ENCODE measurements around the gene CRIP2. TPM values are rescaled to one million over a fixed set of nuclear protein-coding genes. Genes with fewer than 3 reads are reported as not detected.
A peak's percentile ranks its signal among the peaks of the same experiment; 100 is the strongest.

Gene CRIP2
- total and polyA plus RNA-seq, 2 experiments from 2014 or later = 3.4 to 9.6 TPM

- TF ChIP-seq ZNF462 (CRISPR knock-in tag; IDR thresholded peaks at IDR 0.05) = no peak
- TF ChIP-seq ZNF114 (CRISPR knock-in tag; IDR thresholded peaks at IDR 0.05) = no peak
These were observed 42.0 kb upstream of the CRIP2 start (continued) for GRCh38 chr14:105432657-105433056.

- no peak for DNase-seq (ENCODE audit: low spot score)
- Histone ChIP-seq H3K27ac (ENCODE audit: low read depth) (peak overlapping the region; percentile 59; the same call in 1 of the 2 replicates), H3K4me3 (no peak overlapping the region)
These were observed 41.4 kb upstream of the CRIP2 start for GRCh38 chr14:105433161-105433605.

GRCh38 chr14:105436402-105436801 is 38.2 kb upstream of the CRIP2 start:
- Histone ChIP-seq H3F3A (replicated peaks; ENCODE audit: low read depth) (0 out of 2 replicates have a peak, but pooled peaks cover 2% of the 10 kb centered on the region), H3K9me2 (ENCODE audit: insufficient read depth) (no peaks in the 10 kb centered on the region), H2AFZ (no peak overlapping the region), H3K36me3 (ENCODE audit: insufficient read depth) (no peaks in the 10 kb centered on the region), H3K4me1 (ENCODE audit: insufficient read depth) (0 out of 2 replicates have a peak, but pooled peaks cover 3% of the 10 kb centered on the region), H3K79me2 (replicated peaks; ENCODE audit: insufficient read depth) (peaks cover 68% of the 10 kb centered on the region), H3K27ac (ENCODE audit: low read depth) (no peak overlapping the region), H3K4me2 (no peak overlapping the region), H3K4me3 (no peak overlapping the region), H3K27me3 (ENCODE audit: insufficient read depth) (no peaks in the 10 kb centered on the region), H4K20me1 (replicated peaks; ENCODE audit: insufficient read depth) (peaks cover 51% of the 10 kb centered on the region)
- Mint-ChIP-seq H3K4me1 (peaks cover 17% of the 10 kb centered on the region), H3K27ac (peak overlapping the region; percentile 75), H3K9me3 (no peaks in the 10 kb centered on the region), H3K36me3 (ENCODE audit: low read depth) (peaks cover 6% of the 10 kb centered on the region; the same call in 1 of the 3 replicates), H3K27me3 (ENCODE audit: insufficient read depth, low read depth, poor library complexity) (no peaks in the 10 kb centered on the region), H3K4me3 (no peak overlapping the region)
- ATAC-seq (no peak), DNase-seq (ENCODE audit: low spot score) (no peak)
- TF ChIP-seq NANOG (IDR thresholded peaks at IDR 0.05; ENCODE audit: borderline replicate concordance) = no peak
- TF ChIP-seq EZH2phosphoT487 (IDR thresholded peaks at IDR 0.05; ENCODE audit: unreplicated experiment) = no peak
- no peak for TF ChIP-seq ZNF331 (CRISPR knock-in tag; IDR thresholded peaks at IDR 0.05; ENCODE audit: low read depth)
- no peak for TF ChIP-seq JUNB (IDR thresholded peaks at IDR 0.05; ENCODE audit: unreplicated experiment)
- no peak for TF ChIP-seq ZNF114 (CRISPR knock-in tag; IDR thresholded peaks at IDR 0.05)
- no peak for TF ChIP-seq ETS1 (IDR thresholded peaks at IDR 0.05)
- no peak for TF ChIP-seq REST (IDR thresholded peaks at IDR 0.05; ENCODE audit: unreplicated experiment)
- no peak for TF ChIP-seq POLR2AphosphoS5 (IDR thresholded peaks at IDR 0.05; ENCODE audit: low read depth)

More at GRCh38 chr14:105433161-105433605, 41.4 kb upstream of the CRIP2 start:
- Histone ChIP-seq H3K79me2 (replicated peaks; ENCODE audit: insufficient read depth) (peaks cover 98% of the 10 kb centered on the region), H3K36me3 (ENCODE audit: insufficient read depth) (no peaks in the 10 kb centered on the region), H3K27me3 (ENCODE audit: insufficient read depth) (no peaks in the 10 kb centered on the region), H4K20me1 (replicated peaks; ENCODE audit: insufficient read depth) (peaks cover 78% of the 10 kb centered on the region), H3K4me1 (ENCODE audit: insufficient read depth) (0 out of 2 replicates have a peak, but pooled peaks cover 3% of the 10 kb centered on the region), H3F3A (replicated peaks; ENCODE audit: low read depth) (0 out of 2 replicates have a peak, but pooled peaks cover 2% of the 10 kb centered on the region), H3K9me2 (ENCODE audit: insufficient read depth) (no peaks in the 10 kb centered on the region), H2AFZ (no peak overlapping the region), H3K4me2 (0 out of 2 replicates have a peak overlapping the region, but pooled peaks have one; percentile 14)
- peaks cover 17% of the 10 kb centered on the region for H3K4me1 Mint-ChIP-seq
- TF ChIP-seq ZNF114 (CRISPR knock-in tag; IDR thresholded peaks at IDR 0.05) = no peak
- peak; percentile 35; the same call in 1 of the 2 replicates for TF ChIP-seq POLR2AphosphoS5 (IDR thresholded peaks at IDR 0.05; ENCODE audit: low read depth)
- peak overlapping the region; percentile 67; the same call in 1 of the 2 replicates for H3K27ac Mint-ChIP-seq
- no peak overlapping the region for H3K4me3 Mint-ChIP-seq
- H3K9me3 Mint-ChIP-seq = no peaks in the 10 kb centered on the region
- ATAC-seq = peak; percentile 81
- peaks cover 29% of the 10 kb centered on the region for H3K36me3 Mint-ChIP-seq (ENCODE audit: low read depth)
- no peaks in the 10 kb centered on the region for H3K27me3 Mint-ChIP-seq (ENCODE audit: insufficient read depth, low read depth, poor library complexity)

Data from GM23338 (cell line).